Measurements from ENCODE around the gene IQCH. TPM values are rescaled to one million over a fixed set of nuclear protein-coding genes. Genes with fewer than 3 reads are reported as not detected.
"Not testable (repeated sequence)": the region's sequence is repeated elsewhere in the genome, so short reads cannot be mapped to it uniquely, and the experiment has no call there.

Gene IQCH
- total RNA-seq, 2 donors from 2014 or later = 0.53 to 1.1 TPM

- DNase-seq (no peak), ATAC-seq (no peak)
- intact Hi-C loops (cut with DNase I) = no loop called here
Measured at GRCh38 chr15:67280217-67280616, 25.6 kb downstream of the IQCH start.

- ATAC-seq = no peak
- no peak for DNase-seq
- intact Hi-C loops (cut with DNase I) = no loop called here
Measured at GRCh38 chr15:67281714-67282113, 27.1 kb downstream of the IQCH start.

GRCh38 chr15:67285625-67286024 lies 31.0 kb downstream of the IQCH start:
- ATAC-seq; DNase-seq; intact Hi-C loops (cut with DNase I): not testable (repeated sequence)

- intact Hi-C loops (cut with DNase I); DNase-seq; ATAC-seq: not testable (repeated sequence)
Measured at GRCh38 chr15:67286400-67286799, 31.8 kb downstream of the IQCH start.

- DNase-seq = no peak
- intact Hi-C loops (cut with DNase I) = no loop called here
- no peak for ATAC-seq
Measured at GRCh38 chr15:67290319-67290718, 35.7 kb downstream of the IQCH start.

GRCh38 chr15:67296188-67296587 lies 41.6 kb downstream of the IQCH start:
- intact Hi-C loops (cut with DNase I) = no loop called here
- ATAC-seq (no peak), DNase-seq (no peak)

- no peak for DNase-seq
- no peak for ATAC-seq
- intact Hi-C loops (cut with DNase I) = no loop called here
Measured at GRCh38 chr15:67296684-67297083, 42.1 kb downstream of the IQCH start.

- ATAC-seq = no peak
- intact Hi-C loops (cut with DNase I) = no loop called here
- DNase-seq = no peak
Measured at GRCh38 chr15:67300266-67301025, 45.9 kb downstream of the IQCH start.

- intact Hi-C loops (cut with DNase I) = loop anchor here (1.0 to 2.0 kb wide), 2 partner anchors 357 kb away; no protein-coding TSS in a partner anchor
- ATAC-seq (no peak), DNase-seq (no peak)
Measured at GRCh38 chr15:67303490-67304363, 49.1 kb downstream of the IQCH start.

- intact Hi-C loops (cut with DNase I) = loop anchor here in 1 of 2 donors (2.0 kb wide), 1 partner anchor 358 kb away; no protein-coding TSS in a partner anchor
- no peak for DNase-seq
- no peak for ATAC-seq
Measured at GRCh38 chr15:67304778-67305177, 50.2 kb downstream of the IQCH start.

- intact Hi-C loops (cut with DNase I) = loop anchor here in 1 of 2 donors (2.0 kb wide), 1 partner anchor 359 kb away; no protein-coding TSS in a partner anchor
- no peak for DNase-seq
- ATAC-seq = no peak
Measured at GRCh38 chr15:67305506-67305905, 50.9 kb downstream of the IQCH start.

GRCh38 chr15:67307156-67307555 lies 52.6 kb downstream of the IQCH start:
- peak in 1 of 2 donors; percentile 54 for ATAC-seq
- DNase-seq = no peak
- intact Hi-C loops (cut with DNase I) = loop anchor here in 1 of 2 donors (1.0 kb wide), 1 partner anchor 362 kb away; no protein-coding TSS in a partner anchor

GRCh38 chr15:67307889-67308597 lies 53.5 kb downstream of the IQCH start:
- no peak for ATAC-seq

GRCh38 chr15:67311731-67312130 lies 57.1 kb downstream of the IQCH start:
- ATAC-seq = no peak
- no peak for DNase-seq
- intact Hi-C loops (cut with DNase I) = no loop called here

More at GRCh38 chr15:67307889-67308597, 53.5 kb downstream of the IQCH start:
- intact Hi-C loops (cut with DNase I) = loop anchor here in 1 of 2 donors (1.0 kb wide), 1 partner anchor 363 kb away; no protein-coding TSS in a partner anchor
- no peak for DNase-seq

GRCh38 chr15:67319961-67320360 lies 65.4 kb downstream of the IQCH start:
- DNase-seq = no peak
- no peak for ATAC-seq
- intact Hi-C loops (cut with DNase I) = no loop called here

- no peak for DNase-seq
- intact Hi-C loops (cut with DNase I) = no loop called here
Measured at GRCh38 chr15:67321352-67321751, 66.8 kb downstream of the IQCH start.

GRCh38 chr15:67322481-67322880 lies 67.9 kb downstream of the IQCH start:
- no peak for ATAC-seq
- intact Hi-C loops (cut with DNase I) = no loop called here
- no peak for DNase-seq

More at GRCh38 chr15:67321352-67321751, 66.8 kb downstream of the IQCH start:
- ATAC-seq = no peak

GRCh38 chr15:67327312-67327711 lies 72.7 kb downstream of the IQCH start:
- intact Hi-C loops (cut with DNase I) = no loop called here
- ATAC-seq (no peak), DNase-seq (no peak)

- DNase-seq = no peak
- intact Hi-C loops (cut with DNase I) = no loop called here
- no peak for ATAC-seq
Measured at GRCh38 chr15:67327737-67328136, 73.2 kb downstream of the IQCH start.
